HG03342 (cell line): ENCODE measurements around the gene PROM1.

Experiments
- ATAC-seq: cut with Tn5 transposase; IDR thresholded peaks from one replicate; pipeline ENCODE4 v1.9.1; 2021; ENCODE audit warnings: mild to moderate bottlenecking, moderate library complexity; ENCODE audit not compliant: unreplicated experiment

PROM1 gene

DNA sequence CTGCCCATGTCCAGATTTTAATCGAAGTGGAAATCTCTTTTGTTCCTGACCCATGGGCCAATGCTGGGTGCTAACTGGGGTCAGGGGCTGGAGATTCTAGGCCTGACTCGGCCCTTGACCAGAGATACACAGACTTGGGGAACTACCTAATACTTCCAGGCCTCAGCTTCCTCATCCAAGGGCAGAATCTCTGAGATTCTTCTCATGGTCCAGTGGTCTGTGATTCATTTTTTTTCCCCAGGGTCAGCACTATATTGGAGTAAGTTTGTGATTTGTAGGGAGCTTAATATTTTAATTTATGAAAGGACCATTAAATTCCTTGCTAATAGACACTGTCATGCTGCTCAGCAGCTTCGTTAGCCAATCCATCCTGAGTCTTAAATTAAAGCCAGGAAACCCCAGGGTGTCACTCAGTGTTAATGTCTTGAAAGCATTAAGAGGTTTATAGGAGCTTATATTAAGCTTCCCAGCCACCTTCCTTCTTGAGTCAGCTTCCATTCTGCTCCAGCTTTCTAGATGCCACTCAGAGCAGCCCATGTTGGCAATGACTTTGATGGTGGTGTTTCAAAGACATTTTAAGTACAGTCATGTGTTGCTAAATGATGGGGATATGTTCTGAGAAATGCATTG lies 27.0 kb upstream of the PROM1 start:
- ATAC-seq: no peak

DNA sequence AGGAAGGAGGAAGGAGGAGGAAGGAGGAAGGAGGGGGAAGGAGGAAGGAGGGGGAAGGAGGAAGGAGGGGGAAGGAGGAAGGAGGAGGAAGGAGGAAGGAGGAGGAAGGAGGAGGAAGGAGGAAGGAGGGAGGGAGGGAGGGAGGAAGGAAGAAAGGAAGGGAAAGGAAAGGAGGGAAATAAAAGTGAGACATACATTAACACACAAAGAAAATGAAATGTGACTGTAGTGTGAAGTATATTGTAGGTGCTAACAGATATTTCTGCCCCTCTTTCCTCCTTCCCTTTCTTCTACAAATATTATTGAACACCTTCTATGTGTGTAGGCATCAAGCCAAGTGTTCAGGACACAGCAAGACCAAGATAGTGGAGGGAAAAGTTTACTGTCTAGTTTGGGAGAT lies 26.4 kb upstream of the PROM1 start:
- ATAC-seq: no peak

DNA sequence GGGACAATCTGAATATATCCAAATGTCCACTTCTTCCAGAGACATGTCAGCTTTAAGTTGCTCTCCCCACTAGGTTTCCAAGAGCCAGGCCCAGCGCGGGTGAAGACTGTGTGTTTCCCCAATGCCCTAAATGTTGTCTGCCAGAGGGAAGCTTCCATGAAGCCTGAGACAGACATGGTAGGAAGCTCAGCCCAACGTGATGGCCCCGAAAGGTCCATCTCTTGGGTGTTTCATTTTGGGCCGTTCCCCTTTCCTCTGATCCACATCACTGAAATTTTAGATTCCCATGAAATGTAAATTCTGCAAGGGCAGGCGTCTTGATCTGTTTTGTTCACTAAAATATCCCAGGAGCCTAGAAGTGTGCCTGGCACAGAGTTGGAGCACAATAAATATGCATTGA lies 25.4 kb upstream of the PROM1 start:
- ATAC-seq: no peak

DNA sequence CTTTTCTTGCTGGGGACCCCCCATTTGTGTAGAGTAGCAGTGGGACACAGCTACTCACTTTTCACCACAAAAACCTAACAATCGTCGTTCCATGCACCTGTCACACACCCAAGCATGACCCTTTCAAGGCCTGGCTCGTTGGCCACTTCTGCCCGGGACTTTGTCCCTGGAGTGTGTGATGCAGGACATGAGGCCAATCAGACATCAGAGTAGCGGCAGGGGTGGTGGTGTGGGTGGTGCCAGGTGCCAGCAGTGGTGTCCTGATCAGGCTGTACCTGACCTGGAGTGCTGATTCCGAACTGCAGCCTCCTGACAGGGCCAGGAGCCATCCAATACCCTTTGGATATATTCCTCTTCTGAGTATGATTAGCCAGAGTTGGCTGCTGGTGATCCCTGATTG lies 23.1 kb upstream of the PROM1 start:
- no peak for ATAC-seq

DNA sequence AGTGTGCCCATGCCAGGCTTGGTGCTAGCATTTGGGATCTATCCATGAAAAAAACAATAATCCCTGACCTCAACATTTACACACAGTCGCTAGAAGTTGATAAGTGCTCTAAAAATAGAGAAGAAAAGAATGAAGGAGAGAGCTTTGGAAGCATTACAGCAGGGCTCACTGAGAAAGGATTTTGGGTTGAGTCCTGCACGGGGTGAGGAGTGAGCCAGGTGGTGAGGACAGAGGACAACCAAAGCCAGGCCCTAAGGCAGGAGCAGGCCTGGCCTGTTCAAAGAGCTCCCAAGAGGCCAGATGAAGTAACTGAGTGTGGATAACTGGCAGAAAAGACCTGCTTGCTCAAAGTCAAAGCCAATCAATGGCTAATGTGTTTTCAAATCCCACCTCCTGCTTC lies 20.7 kb upstream of the PROM1 start:
- no peak for ATAC-seq

DNA sequence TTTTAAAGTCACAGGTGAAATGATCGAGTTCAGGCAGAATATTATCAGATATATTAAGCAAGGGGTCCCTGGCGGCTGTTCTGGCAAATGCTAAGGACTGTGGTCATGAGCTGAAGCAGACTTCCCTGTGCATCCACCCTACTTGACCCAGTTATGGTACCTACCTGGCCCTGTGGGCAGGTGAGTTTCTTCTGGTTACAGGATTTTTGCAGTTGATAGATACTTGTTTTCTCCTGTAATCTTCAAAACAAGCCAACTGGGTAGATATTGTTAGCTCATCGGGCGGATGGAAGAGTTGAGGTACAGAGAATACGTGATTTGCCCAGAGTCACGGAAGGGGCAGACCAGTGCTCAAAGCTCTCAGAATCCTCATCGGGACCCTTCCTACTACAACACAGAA lies 18.5 kb upstream of the PROM1 start:
- no peak for ATAC-seq

DNA sequence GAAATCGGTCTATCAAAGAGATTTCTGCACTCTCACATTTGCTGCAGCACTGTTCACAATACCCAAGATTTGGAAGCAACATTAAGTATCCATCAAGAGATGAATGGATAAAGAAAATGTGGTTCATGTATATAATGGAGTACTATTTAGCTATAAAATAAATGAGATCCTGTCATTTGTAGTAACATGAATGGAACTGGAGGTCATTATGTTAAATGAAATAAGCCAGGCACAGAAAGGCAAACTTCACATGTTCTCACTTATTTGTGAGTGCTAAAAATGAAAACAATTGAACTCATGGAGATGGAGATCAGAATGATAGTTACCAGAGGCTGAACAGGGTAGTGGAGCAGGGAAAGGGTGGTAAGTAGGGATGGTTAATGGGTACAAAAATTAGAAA lies 17.0 kb upstream of the PROM1 start:
- no peak for ATAC-seq

DNA sequence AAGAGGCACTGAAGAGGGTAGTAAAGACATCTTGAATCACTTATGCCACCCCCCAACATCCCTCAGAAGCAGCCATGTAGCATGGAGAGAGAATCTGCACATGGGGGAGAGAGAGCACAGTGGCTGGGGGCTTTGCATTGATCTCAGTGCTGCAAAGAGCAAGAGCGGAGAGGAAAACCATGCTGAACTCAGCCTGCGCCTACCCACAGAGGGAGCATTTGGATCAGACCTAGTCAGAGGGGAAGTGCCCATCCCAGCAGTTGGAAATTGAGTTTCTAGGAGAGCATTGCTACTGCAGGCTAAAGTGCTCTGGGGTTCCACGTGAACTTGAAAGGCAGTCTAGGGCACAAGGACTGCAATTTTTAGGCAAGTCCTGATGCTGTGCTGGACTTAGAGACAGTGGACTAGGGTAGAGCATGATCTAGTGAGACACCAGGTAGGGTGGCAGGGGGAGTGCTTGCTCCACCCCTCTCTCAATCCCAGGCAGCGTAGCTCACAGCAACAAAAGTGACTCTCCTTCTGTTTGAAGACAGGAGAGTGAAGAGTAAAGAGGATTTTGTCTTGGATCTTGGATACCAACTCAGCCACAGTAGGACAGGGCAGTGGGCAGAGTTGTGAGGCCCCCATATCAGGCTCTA lies 9.0 kb upstream of the PROM1 start:
- ATAC-seq: no peak

DNA sequence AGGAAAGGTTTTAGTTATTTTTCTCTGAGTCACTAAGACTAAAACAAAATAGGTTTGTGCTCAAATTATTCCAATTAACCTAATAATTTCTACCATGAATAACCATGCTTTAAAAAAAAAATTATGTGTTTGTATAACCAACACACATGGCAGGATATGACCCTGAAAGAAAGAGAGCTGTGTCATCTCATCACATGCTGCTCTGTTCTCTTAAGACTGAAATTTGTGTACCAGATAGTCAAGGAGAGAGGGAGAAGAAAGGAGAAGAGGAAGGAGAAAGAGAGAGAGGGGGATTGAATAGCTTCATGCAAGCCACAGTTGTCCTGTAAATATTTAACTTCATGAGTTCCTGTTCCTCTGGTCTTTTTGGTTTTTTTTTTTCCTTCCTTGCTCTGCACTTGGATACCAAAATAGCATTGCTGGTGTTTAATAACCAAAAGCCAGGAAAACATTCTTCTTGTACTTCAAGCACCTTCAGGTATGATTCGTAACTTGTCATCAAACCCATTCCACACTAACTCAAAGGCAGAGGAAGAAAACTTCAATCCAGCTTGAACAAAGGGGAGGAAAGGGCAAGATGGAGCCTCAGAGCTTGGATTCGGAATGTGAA lies 6.4 kb upstream of the PROM1 start:
- no peak for ATAC-seq

DNA sequence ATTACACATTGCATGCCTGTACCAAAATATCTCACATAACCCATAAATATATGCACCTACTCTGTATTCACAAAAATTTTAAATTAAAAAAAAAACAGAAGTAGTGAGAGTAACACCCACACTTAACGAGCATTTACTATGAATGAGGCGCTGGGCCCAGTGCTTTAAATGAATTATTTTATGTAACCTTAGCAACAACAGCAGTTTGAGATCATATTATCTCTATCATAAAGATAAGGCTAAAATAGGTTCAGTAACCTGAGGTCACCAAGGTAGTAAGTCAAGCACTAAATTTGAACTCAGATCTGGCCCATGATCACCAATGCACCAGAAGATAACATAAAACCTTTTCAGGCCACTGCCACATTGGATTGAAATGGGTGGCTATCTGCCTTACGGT lies 5.3 kb upstream of the PROM1 start:
- no peak for ATAC-seq

DNA sequence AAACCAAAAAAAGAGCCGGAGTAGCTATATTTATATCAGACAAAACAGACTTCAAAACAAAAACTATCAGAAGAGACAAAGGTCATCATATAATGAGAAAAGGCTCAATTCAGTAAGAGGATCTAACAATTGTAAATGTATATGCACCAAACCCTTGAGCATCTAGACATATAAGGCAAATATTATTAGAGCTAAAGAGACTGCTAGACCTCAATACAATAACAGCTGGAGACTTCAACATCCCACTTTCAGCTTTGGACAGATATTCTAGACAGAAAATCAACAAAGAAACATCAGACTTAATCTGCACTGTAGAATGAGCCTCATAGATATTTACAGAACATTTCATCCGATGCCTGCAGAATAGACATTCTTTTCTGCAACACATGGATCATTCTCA lies 4.8 kb upstream of the PROM1 start:
- no peak for ATAC-seq

DNA sequence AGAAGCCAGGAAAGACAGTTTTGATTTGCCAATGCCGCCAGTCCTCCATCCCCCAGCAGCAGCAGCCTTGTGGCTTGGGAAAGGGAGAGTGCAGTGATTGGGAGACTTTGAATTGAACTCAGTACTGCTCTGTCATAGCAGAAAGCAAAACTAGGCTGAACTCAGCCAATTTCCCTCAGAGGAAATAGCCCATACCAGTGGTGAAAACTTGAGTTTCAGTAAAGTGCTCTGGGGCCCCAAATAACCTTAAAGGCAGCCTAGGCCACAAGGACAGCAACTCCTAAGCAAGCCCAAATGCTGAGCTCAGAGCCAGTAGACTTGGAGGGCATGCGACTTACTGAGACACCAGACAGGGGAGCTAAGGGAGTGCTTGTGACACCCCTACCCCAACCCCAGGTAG lies 2.0 kb upstream of the PROM1 start:
- peak; percentile 42 for ATAC-seq

DNA sequence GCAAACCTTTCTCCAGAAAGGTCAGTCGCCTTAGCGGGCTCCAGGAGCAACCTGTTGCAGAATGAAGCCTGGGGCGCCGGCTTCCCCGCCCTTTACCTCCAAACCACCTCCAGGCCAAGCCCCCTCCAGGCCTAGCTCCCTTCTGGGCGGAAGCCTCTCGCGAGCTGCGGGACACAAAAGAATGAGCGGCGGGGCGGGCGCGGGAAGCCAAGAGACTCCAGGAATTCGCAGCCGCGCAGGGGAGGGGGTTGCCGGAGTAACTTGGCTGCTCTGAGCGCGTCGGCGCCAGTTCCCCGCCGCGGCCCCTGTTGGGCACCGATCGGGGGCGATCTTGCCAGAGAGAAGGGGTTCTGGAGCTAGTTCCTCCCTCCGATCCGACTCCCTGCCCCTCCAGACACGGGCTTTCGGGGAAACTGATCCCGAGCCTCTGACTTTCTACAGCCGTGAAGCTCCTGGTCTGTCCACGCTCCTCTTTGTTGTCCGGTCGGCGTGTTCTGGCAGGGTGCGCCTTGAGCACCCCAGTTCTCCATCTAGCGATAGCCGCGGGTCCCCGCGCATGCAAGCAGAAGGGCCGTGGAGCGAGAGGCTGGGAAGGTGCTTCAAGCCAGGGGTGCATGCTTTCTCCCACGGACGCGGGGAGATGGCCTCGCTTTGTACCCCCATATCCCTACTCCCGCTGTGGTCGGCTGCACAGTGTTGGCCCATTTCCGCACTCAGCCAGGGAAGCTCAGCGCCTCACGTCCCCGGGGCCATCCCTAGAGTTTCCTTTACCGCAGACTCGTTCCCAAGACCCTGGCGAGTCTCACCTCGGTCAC lies 1.2 kb downstream of the PROM1 start:
- ATAC-seq: no peak

DNA sequence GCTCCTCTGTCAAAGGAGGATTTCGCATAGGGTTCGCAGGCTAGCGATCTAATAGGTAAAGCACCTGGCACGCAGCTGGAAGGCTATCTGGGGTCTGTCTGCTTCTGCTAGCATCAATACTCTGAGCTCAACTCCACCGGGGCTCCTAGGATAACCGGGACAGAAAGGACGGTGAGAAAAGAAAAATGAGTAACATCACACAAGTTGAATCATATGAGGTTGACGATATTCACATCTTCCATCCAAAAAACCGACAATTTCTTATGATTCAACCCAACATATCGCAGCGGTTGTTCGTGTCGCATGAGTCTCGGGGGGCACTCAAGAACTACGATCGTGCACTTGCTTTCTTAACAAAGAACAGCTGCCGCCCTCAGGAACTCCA lies 1.8 kb downstream of the PROM1 start:
- ATAC-seq: no peak

DNA sequence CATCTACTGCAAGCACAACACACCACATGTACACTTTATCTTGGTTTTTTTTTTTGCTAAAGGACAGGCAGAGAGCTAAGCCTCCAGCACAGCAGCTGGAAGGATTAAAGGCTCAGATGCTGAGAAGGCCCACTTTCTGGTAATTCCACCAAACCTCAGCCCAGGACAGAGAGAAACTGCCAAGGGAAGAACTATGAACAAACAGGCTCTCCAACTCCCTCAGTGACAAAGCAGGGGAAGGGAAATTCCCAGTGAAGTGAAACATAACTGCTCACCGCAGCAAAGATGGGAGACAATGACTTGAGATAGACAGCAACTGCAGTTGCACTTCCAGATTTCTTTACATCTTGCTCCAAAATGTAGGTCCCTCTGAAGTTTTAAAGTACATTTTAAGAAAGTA lies 4.8 kb downstream of the PROM1 start:
- peak; percentile 69 for ATAC-seq

DNA sequence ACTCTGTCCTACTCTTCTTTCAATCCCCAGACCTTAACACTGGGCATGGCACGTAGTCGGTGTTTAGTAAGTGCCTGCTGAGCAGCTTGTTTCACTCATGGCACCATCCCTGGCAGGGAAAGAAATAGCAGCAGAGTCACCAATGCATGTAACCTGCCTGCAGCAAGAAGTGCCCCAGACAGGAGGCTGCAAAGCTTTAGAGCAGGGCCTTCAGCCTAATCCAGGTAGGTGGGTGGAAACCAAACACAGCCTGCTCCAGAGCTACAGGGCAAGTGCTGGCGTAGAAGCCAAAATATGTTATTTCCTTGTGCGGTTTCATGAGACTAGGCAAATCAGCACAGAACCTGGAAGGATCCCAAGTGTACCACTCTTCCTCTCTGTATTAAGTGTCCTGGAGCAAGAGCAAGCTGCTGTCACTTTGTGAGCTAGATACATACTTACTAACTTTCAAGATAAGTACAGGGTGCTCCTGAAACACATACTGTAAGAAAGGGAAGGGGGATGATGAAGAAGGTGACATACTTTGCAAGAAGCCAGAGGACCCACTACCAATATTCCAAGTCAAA lies 5.5 kb downstream of the PROM1 start:
- ATAC-seq: no peak

DNA sequence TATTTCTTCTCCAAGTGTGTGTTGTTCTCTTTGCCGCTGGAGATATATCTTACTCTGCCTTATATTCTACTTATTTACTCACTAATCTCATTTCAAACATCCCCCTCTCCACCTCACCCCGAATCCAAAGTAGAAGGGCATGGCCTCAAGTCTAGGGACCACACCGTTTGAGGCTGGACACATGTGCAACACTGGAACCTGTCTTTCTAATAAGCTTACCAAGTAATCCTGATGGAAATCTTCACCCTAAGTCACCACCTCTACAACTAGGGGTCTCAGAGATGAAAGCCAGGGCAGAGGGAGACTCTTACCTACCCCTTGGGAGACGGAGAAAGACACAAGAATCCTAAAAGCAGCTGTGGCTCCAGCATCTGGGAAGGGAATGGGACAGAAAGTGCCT lies 6.0 kb downstream of the PROM1 start:
- no peak for ATAC-seq

DNA sequence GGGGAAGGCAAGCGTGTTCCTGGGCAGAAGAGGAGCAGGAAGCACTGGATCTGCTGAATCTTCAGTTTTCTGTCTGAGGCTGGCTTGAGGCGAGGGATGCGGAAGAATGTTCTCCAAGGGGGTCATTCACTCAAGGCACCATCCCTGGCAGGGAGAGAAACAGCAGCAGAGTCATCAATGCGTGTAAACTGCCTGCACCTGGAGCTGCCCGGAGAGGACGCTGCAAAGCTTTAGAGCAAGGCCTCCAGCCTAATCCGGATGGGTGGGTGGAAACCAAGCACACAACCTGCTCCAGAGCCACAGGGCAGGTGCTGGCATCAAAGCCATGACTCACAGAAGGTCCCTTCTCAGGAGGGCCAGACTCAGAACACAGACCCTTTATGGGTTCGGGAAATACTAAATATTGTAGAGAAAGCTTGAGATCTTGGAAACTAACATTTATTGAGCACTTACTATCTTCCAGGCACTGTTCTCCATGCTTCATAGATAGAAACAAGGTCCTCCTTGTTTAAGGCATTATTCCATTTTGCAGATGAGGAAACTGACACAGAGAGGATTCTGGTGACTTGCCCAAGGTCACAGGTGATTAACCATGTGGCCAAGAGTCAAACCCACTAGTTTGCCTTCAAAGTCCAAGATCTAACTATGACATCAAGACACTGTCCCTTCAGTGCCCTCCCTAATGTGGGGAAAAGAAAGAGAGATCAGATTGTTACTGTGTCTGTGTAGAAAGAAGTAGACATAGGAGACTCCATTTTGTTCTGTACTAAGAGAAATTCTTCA lies 7.7 kb downstream of the PROM1 start:
- ATAC-seq: no peak

DNA sequence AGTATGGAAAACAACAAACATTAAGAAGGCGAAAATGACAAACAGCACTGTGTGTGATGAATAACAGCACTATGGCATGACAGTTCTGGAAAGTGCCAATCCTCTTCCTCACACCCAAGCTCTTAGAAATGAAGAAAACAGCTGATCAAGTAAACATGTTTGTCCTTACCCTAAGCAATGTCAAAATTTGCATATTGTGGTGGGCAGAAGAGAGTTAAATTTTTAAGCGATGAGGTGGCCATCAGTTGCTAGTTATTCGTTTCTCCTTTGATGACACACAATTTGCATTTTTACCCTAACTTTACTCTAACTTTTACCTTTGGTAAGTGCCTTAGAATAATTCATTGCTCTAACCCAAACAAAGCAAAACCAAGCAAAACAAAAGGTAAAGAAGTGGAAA lies 8.8 kb downstream of the PROM1 start:
- ATAC-seq: no peak

DNA sequence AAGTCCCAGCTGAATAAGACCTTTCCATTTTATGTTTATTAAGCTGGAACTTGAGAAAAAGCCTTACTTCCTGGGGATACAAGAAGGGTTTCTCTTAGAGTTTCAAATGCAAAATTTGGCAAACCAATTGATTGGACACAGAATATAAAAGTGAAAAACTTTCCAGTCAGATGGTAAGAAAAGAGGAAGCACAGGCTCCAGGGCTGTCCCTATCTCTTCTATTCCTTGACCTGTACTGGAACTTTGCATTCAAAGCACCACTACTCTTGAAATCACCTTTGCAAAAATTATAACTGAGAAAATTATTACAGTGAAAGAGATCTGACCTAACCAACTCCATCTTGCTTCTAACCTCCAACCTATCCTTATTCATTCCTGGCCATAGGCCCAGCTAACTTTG lies 11.7 kb downstream of the PROM1 start:
- ATAC-seq: no peak

DNA sequence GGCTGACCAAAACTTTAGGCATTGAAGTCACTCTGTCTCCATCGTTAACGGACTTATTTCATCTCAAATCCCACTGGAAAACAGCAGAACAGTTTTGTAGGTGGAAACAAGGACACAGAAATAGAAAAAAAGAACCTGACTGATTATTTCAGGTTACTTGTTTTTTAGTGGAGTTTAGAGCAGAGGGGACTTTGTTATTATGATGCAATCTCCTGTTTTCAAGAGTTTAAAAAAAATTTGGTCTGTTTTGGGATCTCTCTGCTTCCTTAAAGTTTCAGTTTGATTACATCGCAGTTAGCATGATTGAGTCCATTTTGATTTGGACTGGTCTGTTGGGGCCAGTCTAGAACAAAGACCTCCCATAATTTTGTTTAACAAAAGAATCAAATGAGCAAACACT lies 13.6 kb downstream of the PROM1 start:
- no peak for ATAC-seq
